ENCODE results near the gene KCNV2. TPM values are rescaled to one million over a fixed set of nuclear protein-coding genes. Genes with fewer than 3 reads are reported as not detected.
A peak's percentile ranks its signal among the peaks of the same experiment; 100 is the strongest.

Gene KCNV2
- total and polyA plus RNA-seq, 5 donors from 2014 or later = not detected

DNA sequence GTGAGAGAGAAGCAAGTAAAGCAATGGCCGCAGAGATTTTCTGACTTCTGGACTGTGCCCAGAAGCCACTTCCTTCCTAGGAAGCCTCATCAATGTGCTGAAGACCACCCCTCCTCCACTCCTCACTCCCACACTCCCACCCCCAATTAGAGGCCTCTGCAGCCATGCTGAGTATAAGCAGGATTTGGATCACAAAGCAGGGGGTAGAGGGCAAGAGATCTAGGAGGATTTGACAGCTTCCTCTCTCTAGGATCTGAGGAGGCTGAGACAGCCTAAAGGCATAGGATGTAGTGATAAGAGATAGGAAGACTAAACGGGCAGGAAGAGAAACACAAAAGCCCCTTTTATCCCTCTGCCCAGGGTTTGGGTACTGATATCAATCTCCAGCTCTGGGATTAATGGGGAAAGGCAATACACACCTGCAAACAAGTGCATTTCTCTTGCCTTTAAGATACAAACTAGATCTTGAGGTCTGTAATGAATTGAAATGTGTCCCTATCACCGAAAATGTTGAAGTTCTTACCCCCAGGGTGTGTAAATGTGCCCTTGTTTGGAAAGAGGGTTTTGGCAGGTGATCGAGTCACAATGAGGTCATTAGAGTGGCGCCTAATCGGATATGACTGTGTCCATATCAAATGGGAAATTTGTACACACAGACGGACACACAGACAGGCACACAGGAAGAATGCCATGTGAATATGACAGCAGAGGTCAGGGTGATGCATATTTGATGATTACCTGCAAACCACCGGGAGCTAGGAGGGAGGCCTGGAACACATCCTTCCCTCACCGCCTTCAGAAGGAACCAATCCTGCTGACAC, 28.5 kb downstream of the KCNV2 start:
- no peak for ATAC-seq (ENCODE audit: low read depth in 2 of 2)
- H3K36me3 Mint-ChIP-seq = peaks cover 41% of the 10 kb centered on the region
- H3K4me1 ChIP-seq (ENCODE audit: control insufficient read depth, insufficient read depth, low read length, poor library complexity, severe bottlenecking) = no peaks in the 10 kb centered on the region
- H3K27ac ChIP-seq (ENCODE audit: insufficient read depth, low read length, poor library complexity, severe bottlenecking) = no peak overlapping the region
- H3K4me3 ChIP-seq (ENCODE audit: low read depth, low read length) = no peak overlapping the region
- H3K27ac Mint-ChIP-seq = no peak overlapping the region
- peaks cover 0 to 18% (median 3%) of the 10 kb centered on the region in 7 donors for H3K9me3 Mint-ChIP-seq
- H3K36me3 ChIP-seq (ENCODE audit: control insufficient read depth, insufficient read depth, low read length) = no peaks in the 10 kb centered on the region
- H3K9me3 ChIP-seq (ENCODE audit: control insufficient read depth in 2 of 2, low read length in 2 of 2) = no peaks in the 10 kb centered on the region
- no peaks in the 10 kb centered on the region for H3K27me3 ChIP-seq (ENCODE audit: control insufficient read depth, insufficient read depth, low read length)
- no peak overlapping the region for H3K4me3 Mint-ChIP-seq
- H3K4me1 Mint-ChIP-seq = peaks cover 0 to 4% (median under 1%) of the 10 kb centered on the region in 4 donors
- DNase-seq = no peak
- H3K27me3 Mint-ChIP-seq = no peaks in the 10 kb centered on the region

- H3K4me1 Mint-ChIP-seq = peaks cover 0 to 8% (median 2%) of the 10 kb centered on the region in 4 donors
- no peak overlapping the region for H3K4me3 Mint-ChIP-seq
- DNase-seq (no peak), ATAC-seq (ENCODE audit: low read depth in 2 of 2) (no peak)
- H3K36me3 ChIP-seq (ENCODE audit: control insufficient read depth, insufficient read depth, low read length) = no peaks in the 10 kb centered on the region
- no peak overlapping the region for H3K27ac ChIP-seq (ENCODE audit: insufficient read depth, low read length, poor library complexity, severe bottlenecking)
- H3K9me3 ChIP-seq (ENCODE audit: control insufficient read depth in 2 of 2, low read length in 2 of 2) = no peaks in the 10 kb centered on the region
- H3K4me1 ChIP-seq (ENCODE audit: control insufficient read depth, insufficient read depth, low read length, poor library complexity, severe bottlenecking) = no peaks in the 10 kb centered on the region
- no peak overlapping the region for H3K4me3 ChIP-seq (ENCODE audit: low read depth, low read length)
- H3K9me3 Mint-ChIP-seq = peaks cover 0 to 23% (median 3%) of the 10 kb centered on the region in 7 donors
- no peaks in the 10 kb centered on the region for H3K27me3 Mint-ChIP-seq
- peaks cover 55% of the 10 kb centered on the region for H3K36me3 Mint-ChIP-seq
- H3K27ac Mint-ChIP-seq = no peak overlapping the region
- no peaks in the 10 kb centered on the region for H3K27me3 ChIP-seq (ENCODE audit: control insufficient read depth, insufficient read depth, low read length)
These were observed 32.2 kb downstream of the KCNV2 start for GRCh38 chr9:2749485-2749884.

GRCh38 chr9:2755285-2755684, 38.0 kb downstream of the KCNV2 start:
- Histone ChIP-seq H3K36me3 (ENCODE audit: control insufficient read depth, insufficient read depth, low read length) (no peaks in the 10 kb centered on the region), H3K27me3 (ENCODE audit: control insufficient read depth, insufficient read depth, low read length) (no peaks in the 10 kb centered on the region), H3K9me3 (ENCODE audit: control insufficient read depth in 2 of 2, low read length in 2 of 2) (no peaks in the 10 kb centered on the region), H3K27ac (ENCODE audit: insufficient read depth, low read length, poor library complexity, severe bottlenecking) (no peak overlapping the region), H3K4me3 (ENCODE audit: low read depth, low read length) (no peak overlapping the region), H3K4me1 (ENCODE audit: control insufficient read depth, insufficient read depth, low read length, poor library complexity, severe bottlenecking) (no peaks in the 10 kb centered on the region)
- no peak for DNase-seq
- peaks cover 0 to 8% (median 0%) of the 10 kb centered on the region in 4 donors for H3K4me1 Mint-ChIP-seq
- no peak overlapping the region for H3K27ac Mint-ChIP-seq
- peaks cover 0 to 13% (median 4%) of the 10 kb centered on the region in 7 donors for H3K9me3 Mint-ChIP-seq
- no peak for ATAC-seq (ENCODE audit: low read depth in 2 of 2)
- H3K27me3 Mint-ChIP-seq = no peaks in the 10 kb centered on the region
- H3K36me3 Mint-ChIP-seq = peaks cover 62% of the 10 kb centered on the region
- H3K4me3 Mint-ChIP-seq = no peak overlapping the region

DNA sequence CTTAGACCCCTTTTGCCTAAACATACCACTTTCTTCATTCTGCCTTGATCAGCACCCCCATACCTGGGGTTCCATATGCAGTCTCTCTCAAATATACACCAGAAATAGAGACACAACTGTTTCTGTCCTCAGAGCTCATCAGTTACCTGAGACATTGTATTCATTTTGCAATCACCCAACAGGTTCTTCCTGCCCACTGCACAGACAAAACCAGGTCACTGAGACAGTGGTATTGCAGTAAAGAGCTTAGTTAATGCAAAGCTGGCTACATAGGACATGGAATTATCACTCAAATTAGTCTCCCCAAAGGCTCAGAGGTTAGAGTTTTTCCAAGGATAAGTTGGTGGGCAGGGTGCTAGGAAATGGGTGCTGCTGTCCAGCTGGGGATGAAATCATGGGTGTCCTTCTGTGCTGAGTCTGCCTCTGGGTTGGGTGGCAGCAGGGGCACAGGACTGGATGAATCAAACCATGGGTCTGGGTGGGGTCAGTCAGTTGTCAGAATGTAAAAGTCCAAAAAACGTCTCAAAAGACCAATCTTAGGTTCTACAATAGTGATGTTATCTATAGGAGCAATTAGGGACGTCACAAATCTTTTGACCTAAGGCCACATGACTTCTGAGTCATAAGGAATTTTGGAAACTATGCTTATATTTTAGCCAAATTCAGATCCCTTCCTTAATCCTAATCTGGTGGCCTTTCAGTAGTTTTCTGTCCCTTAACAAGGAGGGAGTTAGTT, 41.0 kb downstream of the KCNV2 start:
- H3K9me3 ChIP-seq (ENCODE audit: control insufficient read depth in 2 of 2, low read length in 2 of 2) = no peaks in the 10 kb centered on the region
- Mint-ChIP-seq H3K27me3 (no peaks in the 10 kb centered on the region), H3K9me3 (peaks cover 0 to 4% (median 2%) of the 10 kb centered on the region in 7 donors), H3K4me1 (peaks cover 0 to 8% (median 0%) of the 10 kb centered on the region in 4 donors), H3K27ac (no peak overlapping the region), H3K36me3 (peaks cover 67% of the 10 kb centered on the region), H3K4me3 (no peak overlapping the region)
- no peak overlapping the region for H3K4me3 ChIP-seq (ENCODE audit: low read depth, low read length)
- no peak for DNase-seq
- ATAC-seq (ENCODE audit: low read depth in 2 of 2) = no peak
- no peaks in the 10 kb centered on the region for H3K36me3 ChIP-seq (ENCODE audit: control insufficient read depth, insufficient read depth, low read length)
- no peaks in the 10 kb centered on the region for H3K27me3 ChIP-seq (ENCODE audit: control insufficient read depth, insufficient read depth, low read length)
- no peak overlapping the region for H3K27ac ChIP-seq (ENCODE audit: insufficient read depth, low read length, poor library complexity, severe bottlenecking)
- no peaks in the 10 kb centered on the region for H3K4me1 ChIP-seq (ENCODE audit: control insufficient read depth, insufficient read depth, low read length, poor library complexity, severe bottlenecking)

- DNase-seq = no peak
- Mint-ChIP-seq H3K9me3 (peaks cover 0 to 4% (median 1%) of the 10 kb centered on the region in 7 donors), H3K27ac (peak overlapping the region in 1 of 3 donors; percentile 57), H3K27me3 (no peaks in the 10 kb centered on the region), H3K36me3 (peaks cover 60% of the 10 kb centered on the region), H3K4me3 (no peak overlapping the region), H3K4me1 (peaks cover 0 to 5% (median 2%) of the 10 kb centered on the region in 4 donors)
- H3K27ac ChIP-seq (ENCODE audit: insufficient read depth, low read length, poor library complexity, severe bottlenecking) = no peak overlapping the region
- H3K36me3 ChIP-seq (ENCODE audit: control insufficient read depth, insufficient read depth, low read length) = no peaks in the 10 kb centered on the region
- no peak for ATAC-seq (ENCODE audit: low read depth in 2 of 2)
- H3K4me3 ChIP-seq (ENCODE audit: low read depth, low read length) = no peak overlapping the region
- peaks cover 2% of the 10 kb centered on the region for H3K4me1 ChIP-seq (ENCODE audit: control insufficient read depth, insufficient read depth, low read length, poor library complexity, severe bottlenecking)
- H3K27me3 ChIP-seq (ENCODE audit: control insufficient read depth, insufficient read depth, low read length) = no peaks in the 10 kb centered on the region
- H3K9me3 ChIP-seq (ENCODE audit: control insufficient read depth in 2 of 2, low read length in 2 of 2) = no peaks in the 10 kb centered on the region
These were observed 41.7 kb downstream of the KCNV2 start for GRCh38 chr9:2758898-2759510.

DNA sequence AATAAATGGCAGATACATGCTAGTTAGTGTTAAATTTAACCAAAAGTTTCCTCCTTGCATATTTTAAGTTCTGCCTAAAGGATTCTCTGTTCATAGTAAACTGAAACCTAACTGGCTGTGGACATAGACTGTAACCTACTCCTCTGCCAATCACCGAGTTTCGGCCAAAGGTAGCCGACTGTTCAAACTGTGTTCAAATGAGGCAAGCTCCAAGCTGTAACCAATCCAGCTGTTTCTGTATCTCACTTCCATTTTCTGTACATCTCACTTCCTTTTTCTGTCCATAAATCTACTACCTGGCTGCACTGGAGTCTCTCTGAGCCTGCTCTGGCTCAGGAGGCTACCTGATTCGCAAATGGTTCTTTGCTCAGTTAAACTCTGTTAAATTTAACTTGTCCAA, 44.1 kb downstream of the KCNV2 start:
- ATAC-seq (ENCODE audit: low read depth in 2 of 2) (no peak), DNase-seq (no peak)
- H3K36me3 ChIP-seq (ENCODE audit: control insufficient read depth, insufficient read depth, low read length) = no peaks in the 10 kb centered on the region
- H3K4me1 ChIP-seq (ENCODE audit: control insufficient read depth, insufficient read depth, low read length, poor library complexity, severe bottlenecking) = peaks cover 15% of the 10 kb centered on the region
- H3K27me3 ChIP-seq (ENCODE audit: control insufficient read depth, insufficient read depth, low read length) = no peaks in the 10 kb centered on the region
- Mint-ChIP-seq H3K4me3 (no peak overlapping the region), H3K4me1 (peaks cover 15 to 25% (median 16%) of the 10 kb centered on the region in 4 donors), H3K36me3 (peaks cover 57% of the 10 kb centered on the region), H3K9me3 (no peaks in the 10 kb centered on the region), H3K27me3 (no peaks in the 10 kb centered on the region), H3K27ac (no peak overlapping the region)
- no peak overlapping the region for H3K4me3 ChIP-seq (ENCODE audit: low read depth, low read length)
- no peaks in the 10 kb centered on the region for H3K9me3 ChIP-seq (ENCODE audit: control insufficient read depth in 2 of 2, low read length in 2 of 2)
- H3K27ac ChIP-seq (ENCODE audit: insufficient read depth, low read length, poor library complexity, severe bottlenecking) = no peak overlapping the region

DNA sequence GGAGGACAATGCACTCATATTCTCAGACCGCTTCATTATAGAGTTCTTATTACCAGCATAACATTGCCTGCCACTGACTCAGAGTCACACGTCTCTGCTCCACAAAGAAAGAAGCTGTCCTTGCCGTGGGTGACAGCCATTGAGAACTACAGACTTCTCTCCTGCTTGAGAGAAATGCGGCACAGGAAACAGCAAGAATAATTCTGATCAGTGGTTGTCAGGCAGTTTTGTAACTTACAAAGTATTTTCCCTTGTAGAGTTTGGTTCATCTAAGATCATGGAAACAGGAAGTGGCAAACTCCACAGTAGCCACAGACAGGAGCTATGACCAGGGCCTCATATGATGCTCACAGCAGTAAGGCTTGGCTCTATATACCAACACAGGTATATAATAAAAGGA, 47.0 kb downstream of the KCNV2 start:
- H3K9me3 ChIP-seq (ENCODE audit: control insufficient read depth in 2 of 2, low read length in 2 of 2) = no peaks in the 10 kb centered on the region
- no peak overlapping the region for H3K27ac ChIP-seq (ENCODE audit: insufficient read depth, low read length, poor library complexity, severe bottlenecking)
- H3K4me1 ChIP-seq (ENCODE audit: control insufficient read depth, insufficient read depth, low read length, poor library complexity, severe bottlenecking) = peaks cover 15% of the 10 kb centered on the region
- no peaks in the 10 kb centered on the region for H3K27me3 ChIP-seq (ENCODE audit: control insufficient read depth, insufficient read depth, low read length)
- H3K27me3 Mint-ChIP-seq = no peaks in the 10 kb centered on the region
- H3K27ac Mint-ChIP-seq = peak overlapping the region in 2 of 3 donors; percentile 21 to 90
- H3K4me1 Mint-ChIP-seq = peaks cover 15 to 25% (median 19%) of the 10 kb centered on the region in 4 donors
- H3K36me3 ChIP-seq (ENCODE audit: control insufficient read depth, insufficient read depth, low read length) = peaks cover 1% of the 10 kb centered on the region
- peak; percentile 61 to 65 for ATAC-seq (ENCODE audit: low read depth in 2 of 2)
- H3K4me3 ChIP-seq (ENCODE audit: low read depth, low read length) = no peak overlapping the region
- peak in 2 of 3 donors; percentile 8 to 61 for DNase-seq
- H3K4me3 Mint-ChIP-seq = no peak overlapping the region
- H3K9me3 Mint-ChIP-seq = peaks cover 0 to 2% (median 0%) of the 10 kb centered on the region in 7 donors
- peaks cover 50% of the 10 kb centered on the region for H3K36me3 Mint-ChIP-seq

Measured in CD4-positive, CD25-positive, alpha-beta regulatory T cell (primary cell).